Esophagus squamous epithelium (tissue), 4 donors: ENCODE data around the gene UBE2R2.

Experiments used
- CTCF ChIP-seq, 6 experiments: fragments of 450-650 bp in 4 of 6; fragments of 200-600 bp in 2 of 6; sonication (generic) in 2 of 6; IDR thresholded peaks; one replicate each; pipeline ENCODE4 v1.5.1; 2016 to 2019; ENCODE audit warnings: antibody characterized with exemption in 6 of 6, mild to moderate bottlenecking in 4 of 6, moderate library complexity in 4 of 6
- POLR2A ChIP-seq, 4 donors: fragments of 450-650 bp; IDR thresholded peaks; one replicate each; pipeline ENCODE4 v1.6.1; 2017; ENCODE audit warnings: antibody characterized with exemption in 4 of 4, mild to moderate bottlenecking in 4 of 4, moderate library complexity in 3 of 4

GRCh38 chr9:33818167-33818846, 1.3 kb downstream of the UBE2R2 start:
- TF ChIP-seq CTCF (IDR thresholded peaks at IDR 0.05) (no peak), POLR2A (IDR thresholded peaks at IDR 0.05) (no peak)
